Stimulated activated naive B cell treated with anti-CD40 and anti-IgM and Interleukin-4, amounts not matched to agents 10 μg/mL and 1 μg/mL and 100 μg/mL, for 72 hours (primary cell): Measurements from ENCODE around the gene COA5.

Source experiments
- ATAC-seq, 2 donors: fragments of 150-1000 bp; cut with Tn5 transposase; replicated peaks; 2 replicates each; pipeline ENCODE4 v1.10.0; 2021; ENCODE audit warnings: moderate library complexity in 1 of 2
- DNase-seq: peaks from one replicate; pipeline ENCODE4 v3.0.0; 2021
- H3K27ac Mint-ChIP-seq: one replicate; pipeline ENCODE4 v1.8.0; 2022; ENCODE audit warnings: mild to moderate bottlenecking, mixed read lengths
- H3K27me3 Mint-ChIP-seq, 2 donors: one replicate each; pipeline ENCODE4 v1.8.0; 2022; ENCODE audit warnings: mixed read lengths in 2 of 2
- H3K36me3 Mint-ChIP-seq, 2 donors: one replicate each; pipeline ENCODE4 v1.8.0; 2022; ENCODE audit warnings: mixed read lengths in 2 of 2, mild to moderate bottlenecking in 1 of 2
- H3K4me1 Mint-ChIP-seq, 2 donors: one replicate each; pipeline ENCODE4 v1.8.0; 2022; ENCODE audit warnings: mixed read lengths in 2 of 2, mild to moderate bottlenecking in 1 of 2
- H3K4me3 Mint-ChIP-seq, 2 donors: one replicate each; pipeline ENCODE4 v1.8.0; 2022; ENCODE audit warnings: mild to moderate bottlenecking in 2 of 2, mixed read lengths in 2 of 2, moderate library complexity in 1 of 2
- H3K9me3 Mint-ChIP-seq, 2 donors: one replicate each; pipeline ENCODE4 v1.8.0; 2022; ENCODE audit warnings: mixed read lengths in 2 of 2, mild to moderate bottlenecking in 1 of 2

COA5 gene

GRCh38 chr2:98560256-98560771 is 48.0 kb downstream of the COA5 start:
- DNase-seq: no peak
- ATAC-seq: no peak
- peaks cover 20 to 21% of the 10 kb centered on the region in 2 donors for H3K4me1 Mint-ChIP-seq
- H3K27me3 Mint-ChIP-seq: no peaks in the 10 kb centered on the region
- H3K9me3 Mint-ChIP-seq: no peaks in the 10 kb centered on the region
- peaks cover 26 to 54% of the 10 kb centered on the region in 2 donors for H3K36me3 Mint-ChIP-seq
- no peak overlapping the region for H3K27ac Mint-ChIP-seq
- H3K4me3 Mint-ChIP-seq: no peak overlapping the region

- H3K27me3 Mint-ChIP-seq: no peaks in the 10 kb centered on the region
- ATAC-seq (no peak), DNase-seq (no peak)
- peaks cover 23 to 28% of the 10 kb centered on the region in 2 donors for H3K4me1 Mint-ChIP-seq
- H3K9me3 Mint-ChIP-seq: no peaks in the 10 kb centered on the region
- H3K27ac Mint-ChIP-seq: no peak overlapping the region
- H3K36me3 Mint-ChIP-seq: peaks cover 34 to 58% of the 10 kb centered on the region in 2 donors
- H3K4me3 Mint-ChIP-seq: no peak overlapping the region
These were observed 48.7 kb downstream of the COA5 start for GRCh38 chr2:98559581-98559980.

- no peaks in the 10 kb centered on the region for H3K27me3 Mint-ChIP-seq
- peaks cover 23 to 34% of the 10 kb centered on the region in 2 donors for H3K4me1 Mint-ChIP-seq
- DNase-seq: no peak
- ATAC-seq: no peak
- no peak overlapping the region for H3K27ac Mint-ChIP-seq
- H3K4me3 Mint-ChIP-seq: no peak overlapping the region
- H3K9me3 Mint-ChIP-seq: no peaks in the 10 kb centered on the region
- peaks cover 36 to 63% of the 10 kb centered on the region in 2 donors for H3K36me3 Mint-ChIP-seq
These were observed 49.3 kb downstream of the COA5 start for GRCh38 chr2:98558852-98559530.

GRCh38 chr2:98556344-98557033 is 51.8 kb downstream of the COA5 start:
- H3K4me1 Mint-ChIP-seq: peaks cover 27 to 52% of the 10 kb centered on the region in 2 donors
- no peaks in the 10 kb centered on the region for H3K27me3 Mint-ChIP-seq
- ATAC-seq (peak; percentile 98), DNase-seq (peak; percentile 56)
- no peak overlapping the region for H3K4me3 Mint-ChIP-seq
- peaks cover 48 to 78% of the 10 kb centered on the region in 2 donors for H3K36me3 Mint-ChIP-seq
- H3K27ac Mint-ChIP-seq: peak overlapping the region; percentile 86
- no peaks in the 10 kb centered on the region for H3K9me3 Mint-ChIP-seq

GRCh38 chr2:98555696-98556095 is 52.6 kb downstream of the COA5 start:
- Mint-ChIP-seq H3K4me3 (no peak overlapping the region), H3K27me3 (no peaks in the 10 kb centered on the region), H3K9me3 (no peaks in the 10 kb centered on the region), H3K27ac (peak overlapping the region; percentile 86), H3K4me1 (peaks cover 32 to 60% of the 10 kb centered on the region in 2 donors), H3K36me3 (peaks cover 48 to 79% of the 10 kb centered on the region in 2 donors)
- DNase-seq (no peak), ATAC-seq (no peak)

- no peak overlapping the region for H3K4me3 Mint-ChIP-seq
- no peak for ATAC-seq
- H3K9me3 Mint-ChIP-seq: no peaks in the 10 kb centered on the region
- no peaks in the 10 kb centered on the region for H3K27me3 Mint-ChIP-seq
- peaks cover 32 to 74% of the 10 kb centered on the region in 2 donors for H3K4me1 Mint-ChIP-seq
- DNase-seq: no peak
- H3K27ac Mint-ChIP-seq: no peak overlapping the region
- H3K36me3 Mint-ChIP-seq: peaks cover 49 to 77% of the 10 kb centered on the region in 2 donors
These were observed 54.0 kb downstream of the COA5 start for GRCh38 chr2:98554116-98554861.

- no peak for ATAC-seq
- H3K4me3 Mint-ChIP-seq: no peak overlapping the region
- no peaks in the 10 kb centered on the region for H3K27me3 Mint-ChIP-seq
- DNase-seq: no peak
- no peak overlapping the region for H3K27ac Mint-ChIP-seq
- peaks cover 41 to 73% of the 10 kb centered on the region in 2 donors for H3K36me3 Mint-ChIP-seq
- H3K4me1 Mint-ChIP-seq: peaks cover 43 to 86% of the 10 kb centered on the region in 2 donors
- H3K9me3 Mint-ChIP-seq: no peaks in the 10 kb centered on the region
These were observed 55.7 kb downstream of the COA5 start for GRCh38 chr2:98552499-98553179.

GRCh38 chr2:98551316-98551715 is 57.0 kb downstream of the COA5 start:
- peak overlapping the region in 1 of 2 donors; percentile 3 for H3K4me3 Mint-ChIP-seq
- H3K36me3 Mint-ChIP-seq: peaks cover 46 to 84% of the 10 kb centered on the region in 2 donors
- no peaks in the 10 kb centered on the region for H3K9me3 Mint-ChIP-seq
- DNase-seq: peak; percentile 33
- H3K27me3 Mint-ChIP-seq: no peaks in the 10 kb centered on the region
- peak; percentile 40 to 45 for ATAC-seq
- peak overlapping the region; percentile 57 for H3K27ac Mint-ChIP-seq
- H3K4me1 Mint-ChIP-seq: peaks cover 48 to 88% of the 10 kb centered on the region in 2 donors

GRCh38 chr2:98550165-98550564 is 58.1 kb downstream of the COA5 start:
- Mint-ChIP-seq H3K27me3 (no peaks in the 10 kb centered on the region), H3K36me3 (peaks cover 41 to 84% of the 10 kb centered on the region in 2 donors), H3K4me1 (peaks cover 38 to 76% of the 10 kb centered on the region in 2 donors), H3K9me3 (no peaks in the 10 kb centered on the region), H3K4me3 (no peak overlapping the region), H3K27ac (no peak overlapping the region)
- DNase-seq (no peak), ATAC-seq (no peak)
